DOHH2 (cell line): Measurements from ENCODE around the gene SCRN2.

Experiments used
- H3F3A ChIP-seq: fragments of 200-600 bp; sonication (generic), shearing (Covaris generic); 2 replicates; pipeline ENCODE4 v1.6.0; 2016; ENCODE audit warnings: antibody characterized with exemption, mild to moderate bottlenecking; ENCODE audit not compliant: control insufficient read depth, insufficient read depth
- H3K27ac ChIP-seq: fragments of 200-600 bp; sonication (generic); 2 replicates; pipeline ENCODE4 v1.5.1; 2014; ENCODE audit warnings: low read depth, mild to moderate bottlenecking, low read length, moderate library complexity
- H3K27me3 ChIP-seq: fragments of 200-600 bp; sonication (generic); 2 replicates; pipeline ENCODE4 v1.6.1; 2014; ENCODE audit warnings: mild to moderate bottlenecking, low read length, mixed read lengths; ENCODE audit not compliant: control insufficient read depth
- H3K36me3 ChIP-seq: fragments of 200-600 bp; sonication (generic); 2 replicates; pipeline ENCODE4 v1.6.1; 2014; ENCODE audit warnings: mild to moderate bottlenecking, low read length, moderate library complexity, mixed read lengths; ENCODE audit not compliant: control insufficient read depth
- H3K4me1 ChIP-seq: fragments of 200-600 bp; sonication (generic); 2 replicates; pipeline ENCODE4 v1.6.1; 2014; ENCODE audit warnings: mild to moderate bottlenecking, low read length, mixed read lengths; ENCODE audit not compliant: control insufficient read depth
- H3K4me2 ChIP-seq: fragments of 200-600 bp; sonication (generic); 2 replicates; pipeline ENCODE4 v1.6.0; 2014; ENCODE audit warnings: mild to moderate bottlenecking, low read length, moderate library complexity
- H3K4me3 ChIP-seq: fragments of 200-600 bp; sonication (generic); 2 replicates; pipeline ENCODE4 v1.5.1; 2014; ENCODE audit warnings: mild to moderate bottlenecking, low read length, mixed read lengths
- H3K79me2 ChIP-seq: fragments of 200-600 bp; sonication (generic); 2 replicates; pipeline ENCODE4 v1.6.1; 2014; ENCODE audit warnings: mild to moderate bottlenecking, low read length, mixed read lengths; ENCODE audit not compliant: control insufficient read depth
- H3K9me2 ChIP-seq: fragments of 200-600 bp; sonication (generic); replicated peaks from 2 replicates; pipeline ENCODE4 v1.6.1; 2014; ENCODE audit warnings: mild to moderate bottlenecking, low read length, mixed read lengths; ENCODE audit not compliant: control insufficient read depth
- H3K9me3 ChIP-seq: fragments of 200-600 bp; sonication (generic); 2 replicates; pipeline ENCODE4 v1.6.1; 2014; ENCODE audit warnings: antibody characterized with exemption, low read length, mixed read lengths; ENCODE audit not compliant: control insufficient read depth, insufficient read depth
- H4K20me1 ChIP-seq: fragments of 200-600 bp; sonication (generic); 2 replicates; pipeline ENCODE4 v1.6.0; 2014; ENCODE audit warnings: low read depth, mild to moderate bottlenecking, antibody characterized with exemption, low read length, moderate library complexity; ENCODE audit not compliant: control insufficient read depth, insufficient read depth
- EZH2phosphoT487 ChIP-seq: fragments of 200-600 bp; sonication (generic); IDR thresholded peaks from 2 replicates; pipeline ENCODE4 v1.6.1; 2017; ENCODE audit warnings: borderline replicate concordance, mild to moderate bottlenecking, antibody characterized with exemption, low read length, moderate library complexity, mixed read lengths
- TF ChIP-seq, protein P1 (sequence below): fragments of 200-600 bp; sonication (generic); IDR thresholded peaks from one replicate; pipeline ENCODE4 v1.5.1; 2014; ENCODE audit warnings: antibody characterized with exemption, mild to moderate bottlenecking, low read depth, low read length; ENCODE audit not compliant: poor library complexity, severe bottlenecking

The SCRN2 gene

DNA sequence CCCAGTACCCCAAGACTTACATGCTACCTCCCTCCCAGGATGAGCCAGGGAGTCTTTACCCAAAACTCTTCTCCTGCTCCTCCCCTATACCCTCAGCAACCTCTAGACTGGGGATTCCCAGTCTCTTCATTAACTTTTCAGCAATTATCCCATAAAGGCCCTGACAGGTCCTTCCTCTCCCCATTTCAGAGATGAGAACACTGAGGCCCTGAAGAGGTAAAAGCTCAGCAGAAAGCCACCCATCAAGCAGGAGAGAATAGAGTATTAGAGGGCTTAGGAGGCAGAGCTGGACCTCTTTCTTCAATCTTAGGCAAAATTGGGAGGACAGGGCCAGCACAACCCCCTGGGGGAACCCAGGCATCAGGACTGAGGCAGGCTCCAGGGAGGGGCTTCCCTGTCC, 15.8 kb upstream of the SCRN2 start:
- Histone ChIP-seq H3K36me3 (no peaks in the 10 kb centered on the region), H3K4me2 (no peak overlapping the region), H3F3A (no peaks in the 10 kb centered on the region), H3K9me2 (no peaks in the 10 kb centered on the region), H3K4me1 (no peaks in the 10 kb centered on the region), H3K79me2 (no peaks in the 10 kb centered on the region), H3K27ac (no peak overlapping the region), H3K9me3 (no peaks in the 10 kb centered on the region), H3K4me3 (no peak overlapping the region), H3K27me3 (peaks cover 59% of the 10 kb centered on the region), H4K20me1 (no peaks in the 10 kb centered on the region)
- TF ChIP-seq, protein P1, sequence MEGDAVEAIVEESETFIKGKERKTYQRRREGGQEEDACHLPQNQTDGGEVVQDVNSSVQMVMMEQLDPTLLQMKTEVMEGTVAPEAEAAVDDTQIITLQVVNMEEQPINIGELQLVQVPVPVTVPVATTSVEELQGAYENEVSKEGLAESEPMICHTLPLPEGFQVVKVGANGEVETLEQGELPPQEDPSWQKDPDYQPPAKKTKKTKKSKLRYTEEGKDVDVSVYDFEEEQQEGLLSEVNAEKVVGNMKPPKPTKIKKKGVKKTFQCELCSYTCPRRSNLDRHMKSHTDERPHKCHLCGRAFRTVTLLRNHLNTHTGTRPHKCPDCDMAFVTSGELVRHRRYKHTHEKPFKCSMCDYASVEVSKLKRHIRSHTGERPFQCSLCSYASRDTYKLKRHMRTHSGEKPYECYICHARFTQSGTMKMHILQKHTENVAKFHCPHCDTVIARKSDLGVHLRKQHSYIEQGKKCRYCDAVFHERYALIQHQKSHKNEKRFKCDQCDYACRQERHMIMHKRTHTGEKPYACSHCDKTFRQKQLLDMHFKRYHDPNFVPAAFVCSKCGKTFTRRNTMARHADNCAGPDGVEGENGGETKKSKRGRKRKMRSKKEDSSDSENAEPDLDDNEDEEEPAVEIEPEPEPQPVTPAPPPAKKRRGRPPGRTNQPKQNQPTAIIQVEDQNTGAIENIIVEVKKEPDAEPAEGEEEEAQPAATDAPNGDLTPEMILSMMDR = no peak

DNA sequence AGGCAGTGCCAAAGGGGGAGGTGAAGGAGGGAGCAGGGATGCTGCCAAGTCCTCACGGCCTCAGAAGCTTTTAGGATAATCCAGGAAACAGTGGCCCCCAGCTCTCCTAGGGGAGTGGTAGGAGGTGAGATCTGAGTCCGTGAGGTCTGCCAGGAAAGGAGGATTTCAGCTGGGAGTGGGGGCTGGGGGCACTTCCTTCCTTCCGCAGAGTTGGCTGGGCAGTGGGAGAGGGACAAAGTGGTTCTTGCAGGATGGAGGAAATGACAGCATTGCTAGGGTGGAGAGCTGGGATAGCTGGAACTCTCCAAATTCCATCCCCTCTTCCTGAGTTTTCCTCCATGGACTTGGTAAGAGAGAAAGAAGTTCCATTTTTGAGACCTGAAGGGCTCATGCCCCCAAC, 14.7 kb upstream of the SCRN2 start:
- H3K79me2 ChIP-seq = no peaks in the 10 kb centered on the region
- H3K9me3 ChIP-seq = no peaks in the 10 kb centered on the region
- no peak overlapping the region for H3K4me3 ChIP-seq
- H3K4me1 ChIP-seq = no peaks in the 10 kb centered on the region
- H3K9me2 ChIP-seq = no peaks in the 10 kb centered on the region
- peaks cover 70% of the 10 kb centered on the region for H3K27me3 ChIP-seq
- no peak overlapping the region for H3K4me2 ChIP-seq
- no peaks in the 10 kb centered on the region for H3K36me3 ChIP-seq
- no peak overlapping the region for H3K27ac ChIP-seq
- no peaks in the 10 kb centered on the region for H4K20me1 ChIP-seq
- TF ChIP-seq, protein P1 = no peak
- TF ChIP-seq EZH2phosphoT487 = no peak
- no peaks in the 10 kb centered on the region for H3F3A ChIP-seq

GRCh38 chr17:47853616-47854015, 12.5 kb upstream of the SCRN2 start:
- Histone ChIP-seq H3K4me1 (no peaks in the 10 kb centered on the region), H3K27me3 (peaks cover 86% of the 10 kb centered on the region), H3K9me2 (no peaks in the 10 kb centered on the region), H3K4me3 (no peak overlapping the region), H3K27ac (no peak overlapping the region), H4K20me1 (no peaks in the 10 kb centered on the region), H3K79me2 (no peaks in the 10 kb centered on the region), H3K4me2 (no peak overlapping the region), H3K9me3 (no peaks in the 10 kb centered on the region), H3K36me3 (no peaks in the 10 kb centered on the region), H3F3A (no peaks in the 10 kb centered on the region)
- TF ChIP-seq, protein P1 = no peak
- no peak for TF ChIP-seq EZH2phosphoT487
